Gastrocnemius medialis (tissue), 4 donors: ENCODE measurements around the gene NUSAP1. TPM values are rescaled to one million over a fixed set of nuclear protein-coding genes. Genes with fewer than 3 reads are reported as not detected.
"Not testable (repeated sequence)": the region's sequence is repeated elsewhere in the genome, so short reads cannot be mapped to it uniquely, and the experiment has no call there.

Experiments used
- ATAC-seq, 2 donors: fragments of 150-250 bp; one replicate each; pipeline ENCODE4 v1.9.1; 2016
- DNase-seq, 2 donors: peaks; one replicate each; pipeline ENCODE4 v3.0.0-alpha.2; 2019
- H3K27ac ChIP-seq, 4 donors: fragments of 200-600 bp; sonication (generic); 1 replicate in 1 of 4; 2 replicates in 3 of 4; pipeline ENCODE4 v1.5.1; 2016 to 2018; ENCODE audit warnings: mild to moderate bottlenecking in 2 of 4, moderate library complexity in 1 of 4
- H3K27me3 ChIP-seq, 3 donors: fragments of 200-600 bp; sonication (generic) in 2 of 3; 1 replicate in 1 of 3; 2 replicates in 2 of 3; pipeline versions ENCODE4 v1.5.1 to v1.6.0; 2016 to 2019; ENCODE audit warnings: mild to moderate bottlenecking in 1 of 3, moderate library complexity in 1 of 3
- H3K36me3 ChIP-seq, 2 donors: fragments of 200-600 bp; sonication (generic) in 1 of 2; one replicate each; pipeline ENCODE4 v1.5.1; 2017 to 2018
- H3K4me1 ChIP-seq, 2 donors: fragments of 200-600 bp; sonication (generic) in 1 of 2; one replicate each; pipeline ENCODE4 v1.5.1; 2016 to 2017; ENCODE audit warnings: mild to moderate bottlenecking in 2 of 2
- H3K4me3 ChIP-seq, 4 donors: fragments of 200-600 bp; sonication (generic) in 3 of 4; 1 replicate in 1 of 4; 2 replicates in 3 of 4; pipeline ENCODE4 v1.5.1; 2016 to 2019; ENCODE audit warnings: mild to moderate bottlenecking in 2 of 4
- H3K9me3 ChIP-seq, 3 donors: fragments of 200-600 bp; sonication (generic) in 2 of 3; 1 replicate in 1 of 3; 2 replicates in 2 of 3; pipeline ENCODE4 v1.5.1; 2016 to 2019
- POLR2A ChIP-seq, 2 donors: fragments of 450-650 bp; IDR thresholded peaks; one replicate each; pipeline ENCODE4 v1.6.1; 2017; ENCODE audit warnings: antibody characterized with exemption in 2 of 2, mild to moderate bottlenecking in 2 of 2, moderate library complexity in 2 of 2
- in situ Hi-C, 4 donors: fragments of 200-750 bp; cut with MboI; loops; one replicate each; pipeline versions ENCODE4 v1.15.0 to v1.8.0; 2017; ENCODE audit warnings: low sequenced_read_pairs in 4 of 4
- intact Hi-C: fragments of 100-400 bp; cut with DNase I; formaldehyde crosslinking; loops from one replicate; pipeline ENCODE4 v1.15.1; 2023; ENCODE audit warnings: low total_unique reads
- total RNA-seq, 4 donors: library from RNA; depleted of rRNA; stranded (reverse); fragments of >200 nt; gene quantifications; one replicate each; pipeline versions ENCODE4 v1.1.0 to v1.2.3, GENCODE V29; 2016
- TF ChIP-seq, protein P1 (sequence below), 5 experiments: fragments of 450-650 bp in 3 of 5; fragments of 200-600 bp in 2 of 5; sonication (generic) in 2 of 5; IDR thresholded peaks in 4 of 5; conservative IDR thresholded peaks in 1 of 5; 1 replicate in 4 of 5; 2 replicates in 1 of 5; pipeline ENCODE4 v1.5.1; 2016 to 2019; ENCODE audit warnings: antibody characterized with exemption in 5 of 5, mild to moderate bottlenecking in 3 of 5, moderate library complexity in 3 of 5

The NUSAP1 gene
- total RNA-seq, 4 donors from 2014 or later, result 1.8 to 4.1 (median 2.5) TPM

DNA sequence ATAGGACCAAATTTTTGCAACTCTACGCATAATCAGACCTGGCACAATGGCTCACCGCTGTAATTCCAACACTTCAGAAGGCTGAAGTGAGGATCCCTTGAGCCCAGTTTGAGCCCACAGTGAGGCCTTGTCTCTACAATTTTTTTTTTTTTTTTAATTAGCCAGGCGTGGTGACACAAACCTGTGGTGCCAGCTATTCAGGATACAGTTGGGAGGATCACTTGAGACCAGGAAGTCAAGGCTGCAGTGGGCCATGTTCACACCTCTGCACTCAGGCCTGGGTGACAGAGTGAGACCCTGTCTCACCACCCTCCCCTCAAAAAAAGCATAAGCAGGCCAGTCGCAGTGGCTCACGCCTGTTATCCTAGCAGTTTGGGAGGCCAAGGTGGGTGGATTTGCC is 25.0 kb upstream of the NUSAP1 start:
- DNase-seq (no peak), ATAC-seq (no peak)
- in situ Hi-C loops (no loop called here), intact Hi-C loops (no loop called here)
- Histone ChIP-seq H3K27me3 (no peaks in the 10 kb centered on the region), H3K27ac (peak overlapping the region; percentile 85 to 93 (median 91)), H3K4me3 (no peak overlapping the region), H3K9me3 (no peaks in the 10 kb centered on the region), H3K36me3 (no peaks in the 10 kb centered on the region), H3K4me1 (peaks cover 13 to 49% of the 10 kb centered on the region in 2 donors)
- TF ChIP-seq, protein P1, sequence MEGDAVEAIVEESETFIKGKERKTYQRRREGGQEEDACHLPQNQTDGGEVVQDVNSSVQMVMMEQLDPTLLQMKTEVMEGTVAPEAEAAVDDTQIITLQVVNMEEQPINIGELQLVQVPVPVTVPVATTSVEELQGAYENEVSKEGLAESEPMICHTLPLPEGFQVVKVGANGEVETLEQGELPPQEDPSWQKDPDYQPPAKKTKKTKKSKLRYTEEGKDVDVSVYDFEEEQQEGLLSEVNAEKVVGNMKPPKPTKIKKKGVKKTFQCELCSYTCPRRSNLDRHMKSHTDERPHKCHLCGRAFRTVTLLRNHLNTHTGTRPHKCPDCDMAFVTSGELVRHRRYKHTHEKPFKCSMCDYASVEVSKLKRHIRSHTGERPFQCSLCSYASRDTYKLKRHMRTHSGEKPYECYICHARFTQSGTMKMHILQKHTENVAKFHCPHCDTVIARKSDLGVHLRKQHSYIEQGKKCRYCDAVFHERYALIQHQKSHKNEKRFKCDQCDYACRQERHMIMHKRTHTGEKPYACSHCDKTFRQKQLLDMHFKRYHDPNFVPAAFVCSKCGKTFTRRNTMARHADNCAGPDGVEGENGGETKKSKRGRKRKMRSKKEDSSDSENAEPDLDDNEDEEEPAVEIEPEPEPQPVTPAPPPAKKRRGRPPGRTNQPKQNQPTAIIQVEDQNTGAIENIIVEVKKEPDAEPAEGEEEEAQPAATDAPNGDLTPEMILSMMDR (IDR thresholded peaks at IDR 0.05 in 4 of 5, conservative IDR thresholded peaks at IDR 0.05 in 1 of 5), result no peak
- no peak for TF ChIP-seq POLR2A (IDR thresholded peaks at IDR 0.05)

GRCh38 chr15:41309226-41309905 is 23.3 kb upstream of the NUSAP1 start:
- H3K4me3 ChIP-seq, result peak overlapping the region in 1 of 4 donors; percentile 25
- in situ Hi-C loops (no loop called here), intact Hi-C loops (no loop called here)
- ATAC-seq (peak; percentile 94 to 95), DNase-seq (peak; percentile 48 to 58)
- H3K36me3 ChIP-seq, result peaks cover 0 to 4% of the 10 kb centered on the region in 2 donors
- TF ChIP-seq, protein P1 (IDR thresholded peaks at IDR 0.05 in 4 of 5, conservative IDR thresholded peaks at IDR 0.05 in 1 of 5), result no peak
- TF ChIP-seq POLR2A (IDR thresholded peaks at IDR 0.05), result no peak
- no peaks in the 10 kb centered on the region for H3K27me3 ChIP-seq
- peak overlapping the region; percentile 85 to 93 (median 91) for H3K27ac ChIP-seq
- peaks cover 13 to 54% of the 10 kb centered on the region in 2 donors for H3K4me1 ChIP-seq
- H3K9me3 ChIP-seq, result no peaks in the 10 kb centered on the region

DNA sequence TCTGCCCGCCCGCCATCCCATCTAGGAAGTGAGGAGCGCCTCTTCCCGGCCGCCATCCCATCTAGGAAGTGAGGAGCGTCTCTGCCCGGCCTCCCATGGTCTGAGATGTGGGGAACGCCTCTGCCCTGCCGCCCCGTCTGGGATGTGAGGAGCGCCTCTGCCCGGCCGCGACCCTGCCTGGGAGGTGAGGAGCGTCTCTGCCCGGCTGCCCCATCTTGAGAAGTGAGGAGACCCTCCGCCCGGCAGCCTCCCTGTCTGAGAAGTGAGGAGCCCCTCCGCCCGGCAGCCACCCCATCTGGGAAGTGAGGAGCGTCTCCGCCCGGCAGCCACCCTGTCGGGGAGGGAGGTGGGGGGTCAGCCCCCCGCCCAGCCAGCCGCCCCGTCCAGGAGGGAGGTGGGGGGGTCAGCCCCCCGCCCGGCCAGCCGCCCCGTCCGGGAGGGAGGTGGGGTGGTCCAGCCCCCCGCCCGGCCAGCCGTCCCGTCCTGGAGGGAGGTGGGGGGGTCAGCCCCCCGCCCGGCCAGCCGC is 11.8 kb upstream of the NUSAP1 start:
- intact Hi-C loops, result not testable (repeated sequence)

DNA sequence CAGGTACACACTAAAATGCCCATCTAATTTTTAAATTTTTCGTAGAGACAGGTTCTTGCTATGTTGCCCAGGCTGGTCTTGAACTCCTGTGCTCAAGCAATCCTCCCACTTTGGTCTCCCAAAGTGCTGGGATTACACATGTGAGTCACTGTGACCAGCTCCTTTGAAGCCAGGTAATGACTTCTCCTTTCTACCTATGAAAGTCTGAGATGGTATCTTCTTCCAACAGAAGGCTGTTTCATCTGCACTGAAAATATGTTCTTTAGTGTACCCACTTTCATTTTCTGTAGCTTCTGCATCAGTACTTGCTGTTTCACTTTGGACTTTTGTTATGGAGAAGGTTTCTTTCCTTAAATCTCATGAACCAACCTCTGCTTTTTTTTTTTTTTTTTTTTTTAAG is 9.1 kb upstream of the NUSAP1 start:
- ATAC-seq, result no peak
- TF ChIP-seq, protein P1 (IDR thresholded peaks at IDR 0.05 in 4 of 5, conservative IDR thresholded peaks at IDR 0.05 in 1 of 5), result no peak
- TF ChIP-seq POLR2A (IDR thresholded peaks at IDR 0.05), result no peak
- Histone ChIP-seq H3K27me3 (no peaks in the 10 kb centered on the region), H3K36me3 (no peaks in the 10 kb centered on the region), H3K4me3 (no peak overlapping the region), H3K27ac (no peak overlapping the region), H3K4me1 (no peaks in the 10 kb centered on the region), H3K9me3 (no peaks in the 10 kb centered on the region)
- DNase-seq, result no peak
- intact Hi-C loops (no loop called here), in situ Hi-C loops (no loop called here)

More for the DNA sequence above, 11.8 kb upstream of the NUSAP1 start:
- H3K27me3 ChIP-seq, in situ Hi-C loops, H3K27ac ChIP-seq, H3K36me3 ChIP-seq, H3K4me3 ChIP-seq, ATAC-seq, H3K9me3 ChIP-seq, H3K4me1 ChIP-seq, DNase-seq: not testable (repeated sequence)

GRCh38 chr15:41331281-41331680 is 1.4 kb upstream of the NUSAP1 start:
- H3K9me3 ChIP-seq, result no peaks in the 10 kb centered on the region
- H3K4me1 ChIP-seq, result peaks cover 15 to 18% of the 10 kb centered on the region in 2 donors
- in situ Hi-C loops (loop anchor here in 1 of 4 donors (25.0 kb wide), 1 partner anchor 219 kb away; the partner anchor contains the start of gene INO80), intact Hi-C loops (loop anchor here (5.0 kb wide), 1 partner anchor 71 kb away; the partner anchor contains the start of gene NDUFAF1)
- H3K27me3 ChIP-seq, result no peaks in the 10 kb centered on the region
- DNase-seq, result no peak
- no peaks in the 10 kb centered on the region for H3K36me3 ChIP-seq
- H3K27ac ChIP-seq, result peak overlapping the region in 3 of 4 donors; percentile 82 to 90 (median 86)
- no peak for ATAC-seq
- peak overlapping the region in 1 of 4 donors; percentile 88 for H3K4me3 ChIP-seq
- no peak for TF ChIP-seq POLR2A (IDR thresholded peaks at IDR 0.05)
- TF ChIP-seq, protein P1 (IDR thresholded peaks at IDR 0.05 in 4 of 5, conservative IDR thresholded peaks at IDR 0.05 in 1 of 5), result no peak
